HG02571 (cell line): ENCODE results near the gene SPATA2L.
A peak's percentile ranks its signal among the peaks of the same experiment; 100 is the strongest.

Experiments
- ATAC-seq: cut with Tn5 transposase; IDR thresholded peaks from one replicate; pipeline ENCODE4 v1.9.1; 2021; ENCODE audit warnings: mild to moderate bottlenecking, moderate library complexity; ENCODE audit not compliant: unreplicated experiment

Gene SPATA2L

DNA sequence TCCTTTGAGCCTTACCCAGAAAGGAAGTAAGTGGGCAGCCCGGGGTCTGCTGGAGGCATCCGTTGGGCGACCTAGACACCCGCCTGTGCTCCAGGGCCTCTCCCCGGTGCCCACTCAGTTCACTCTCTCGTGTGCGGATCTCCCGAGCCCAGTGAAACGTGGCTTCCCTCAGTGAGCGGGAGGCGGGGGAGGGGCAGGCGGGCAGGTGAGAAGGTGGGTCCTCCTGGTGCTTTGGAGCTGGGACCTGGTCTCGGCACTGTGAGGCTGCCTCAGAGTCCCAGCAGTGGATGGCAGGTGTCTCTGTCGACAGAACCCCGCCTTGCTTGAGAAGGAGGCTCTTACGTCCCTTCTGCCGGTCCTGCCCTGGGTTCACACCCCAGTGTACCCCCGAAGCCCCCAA, 27.8 kb upstream of the SPATA2L start:
- ATAC-seq = no peak

DNA sequence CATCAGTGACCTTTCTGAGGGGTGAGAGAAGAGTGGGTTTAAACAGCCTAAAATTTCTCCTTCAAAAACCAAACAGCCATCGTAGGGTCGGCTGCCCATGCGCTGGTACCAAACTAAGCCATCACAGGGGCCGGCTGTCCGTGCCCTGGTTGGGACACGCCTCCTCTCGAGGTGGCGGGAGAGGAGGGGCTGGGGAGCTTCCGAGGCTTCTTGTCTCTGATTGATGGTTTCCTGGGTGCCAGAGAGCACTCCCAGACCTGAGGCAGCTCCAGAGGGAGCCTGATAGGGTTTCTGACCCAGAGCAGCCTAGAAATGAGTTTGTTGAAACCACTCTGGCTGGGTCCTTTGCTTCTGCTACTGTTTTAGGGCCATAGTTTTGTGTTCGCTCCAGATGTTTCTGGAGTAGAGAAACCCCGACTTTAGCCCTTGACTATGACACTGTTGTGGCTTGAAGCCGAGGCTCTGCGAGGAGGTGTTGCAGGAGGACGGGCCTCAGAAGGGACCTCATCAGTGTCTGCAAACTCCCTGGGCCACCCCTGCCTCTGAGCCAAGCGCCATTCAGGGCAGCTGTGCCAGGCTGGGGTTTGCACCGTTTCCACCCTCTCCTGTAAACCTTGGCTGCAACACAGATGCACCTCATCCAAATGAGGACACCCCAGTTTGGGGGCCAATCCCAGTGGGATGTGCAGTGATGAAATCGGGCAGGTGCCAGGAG, 26.1 kb upstream of the SPATA2L start:
- no peak for ATAC-seq

DNA sequence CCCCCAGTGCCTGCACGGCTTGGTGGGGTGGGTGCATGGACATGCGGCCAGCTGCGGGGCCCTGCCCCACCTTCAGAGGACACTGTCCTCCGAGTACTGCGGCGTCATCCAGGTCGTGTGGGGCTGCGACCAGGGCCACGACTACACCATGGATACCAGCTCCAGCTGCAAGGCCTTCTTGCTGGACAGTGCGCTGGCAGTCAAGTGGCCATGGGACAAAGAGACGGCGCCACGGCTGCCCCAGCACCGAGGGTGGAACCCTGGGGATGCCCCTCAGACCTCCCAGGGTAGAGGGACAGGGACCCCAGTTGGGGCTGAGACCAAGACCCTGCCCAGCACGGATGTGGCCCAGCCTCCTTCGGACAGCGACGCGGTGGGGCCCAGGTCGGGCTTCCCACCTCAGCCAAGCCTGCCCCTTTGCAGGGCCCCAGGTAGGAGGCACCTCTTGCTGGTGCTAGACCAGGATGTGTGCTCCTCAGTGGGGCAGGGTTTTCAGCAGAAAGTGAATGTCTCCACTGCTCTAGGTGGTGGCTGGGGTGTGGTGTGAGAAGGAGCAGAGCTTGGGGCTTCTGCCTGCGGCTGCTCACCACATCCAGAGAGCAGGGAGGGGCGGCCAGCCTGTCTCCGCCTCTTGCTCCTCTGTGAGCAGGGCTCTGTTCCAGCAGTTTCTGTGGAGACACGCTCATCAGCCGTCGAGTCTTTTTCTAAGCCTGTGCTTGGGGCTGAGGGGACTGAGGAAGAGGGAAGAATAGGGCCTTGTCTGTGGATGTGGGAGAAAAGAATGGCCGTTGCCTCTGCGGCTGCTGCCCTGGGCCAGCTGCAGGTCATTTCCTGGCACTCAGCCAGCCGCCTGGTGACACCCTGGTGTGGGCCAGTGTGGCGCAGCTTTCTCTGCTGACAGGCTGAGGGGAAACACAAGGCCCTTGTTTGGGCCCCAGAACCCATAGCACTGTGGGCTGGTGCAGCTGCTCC, 22.1 kb upstream of the SPATA2L start:
- ATAC-seq = no peak

DNA sequence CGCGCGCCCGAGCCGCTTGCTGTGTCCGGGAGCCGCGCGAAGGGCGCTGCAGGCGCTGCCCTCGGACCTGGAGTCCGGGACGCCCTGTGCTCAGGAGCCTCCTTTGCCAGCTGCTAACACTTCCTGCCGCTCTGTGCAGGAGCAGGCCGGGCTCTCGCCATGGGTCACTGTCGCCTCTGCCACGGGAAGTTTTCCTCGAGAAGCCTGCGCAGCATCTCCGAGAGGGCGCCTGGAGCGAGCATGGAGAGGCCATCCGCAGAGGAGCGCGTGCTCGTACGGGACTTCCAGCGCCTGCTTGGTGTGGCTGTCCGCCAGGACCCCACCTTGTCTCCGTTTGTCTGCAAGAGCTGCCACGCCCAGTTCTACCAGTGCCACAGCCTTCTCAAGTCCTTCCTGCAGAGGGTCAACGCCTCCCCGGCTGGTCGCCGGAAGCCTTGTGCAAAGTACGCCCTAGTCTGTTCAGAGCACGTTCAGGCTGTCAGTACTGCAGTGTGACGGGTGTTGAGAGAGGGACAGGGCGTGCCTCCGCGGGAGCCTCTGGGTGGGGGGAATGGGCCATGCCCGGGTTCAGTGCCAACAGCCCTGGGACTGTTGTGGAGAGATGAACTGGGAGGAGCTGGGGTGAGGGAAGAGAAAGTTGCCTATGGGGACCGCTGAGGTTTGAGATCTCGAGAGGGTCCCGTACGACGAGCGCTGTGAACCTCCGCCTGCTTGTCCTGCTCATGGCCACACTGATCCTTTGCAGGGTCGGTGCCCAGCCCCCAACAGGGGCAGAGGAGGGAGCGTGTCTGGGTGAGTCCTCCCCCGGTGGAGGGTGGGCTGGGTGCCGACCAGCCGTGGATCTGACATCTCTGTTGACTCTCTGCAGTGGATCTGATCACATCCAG, 21.1 kb upstream of the SPATA2L start:
- ATAC-seq = peak; percentile 1

DNA sequence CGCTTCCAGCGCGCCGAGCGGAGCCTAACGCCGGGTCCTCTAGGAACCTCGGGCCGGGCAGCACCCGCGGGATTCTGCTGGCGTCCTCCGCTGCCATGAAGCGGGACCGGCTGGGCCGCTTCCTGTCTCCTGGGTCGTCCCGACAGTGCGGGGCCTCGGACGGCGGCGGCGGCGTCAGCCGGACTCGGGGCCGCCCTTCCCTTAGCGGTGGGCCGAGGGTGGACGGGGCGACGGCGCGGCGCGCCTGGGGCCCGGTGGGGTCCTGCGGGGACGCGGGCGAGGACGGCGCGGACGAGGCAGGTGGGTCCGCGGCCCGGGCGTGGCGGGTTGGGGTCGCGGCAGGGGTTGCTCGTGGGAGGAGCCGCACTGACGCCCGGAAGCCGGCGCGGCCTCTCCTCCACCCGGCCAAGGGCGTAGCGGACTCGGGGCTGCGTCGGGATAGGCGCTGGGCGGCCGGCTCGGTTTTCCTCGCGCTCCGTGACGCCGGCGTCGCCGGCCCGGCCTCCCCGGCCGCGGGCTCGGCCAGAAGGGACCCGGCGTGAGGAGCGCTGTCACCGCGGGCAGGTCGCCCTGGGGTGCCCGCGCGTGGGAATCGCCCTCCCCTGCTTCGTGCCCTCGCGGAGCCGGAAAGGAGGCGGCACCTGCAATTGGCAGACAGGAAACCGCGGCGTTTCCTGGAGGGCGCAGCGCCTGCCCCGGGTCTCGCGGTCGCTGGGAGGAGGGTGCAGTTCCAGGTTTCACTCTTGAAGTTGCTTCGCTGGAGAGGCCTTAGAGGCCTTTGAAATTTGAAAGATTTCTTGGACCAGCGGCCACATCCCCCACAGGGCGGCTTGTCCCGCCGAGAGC, 20.3 kb upstream of the SPATA2L start:
- ATAC-seq = peak; percentile 26

DNA sequence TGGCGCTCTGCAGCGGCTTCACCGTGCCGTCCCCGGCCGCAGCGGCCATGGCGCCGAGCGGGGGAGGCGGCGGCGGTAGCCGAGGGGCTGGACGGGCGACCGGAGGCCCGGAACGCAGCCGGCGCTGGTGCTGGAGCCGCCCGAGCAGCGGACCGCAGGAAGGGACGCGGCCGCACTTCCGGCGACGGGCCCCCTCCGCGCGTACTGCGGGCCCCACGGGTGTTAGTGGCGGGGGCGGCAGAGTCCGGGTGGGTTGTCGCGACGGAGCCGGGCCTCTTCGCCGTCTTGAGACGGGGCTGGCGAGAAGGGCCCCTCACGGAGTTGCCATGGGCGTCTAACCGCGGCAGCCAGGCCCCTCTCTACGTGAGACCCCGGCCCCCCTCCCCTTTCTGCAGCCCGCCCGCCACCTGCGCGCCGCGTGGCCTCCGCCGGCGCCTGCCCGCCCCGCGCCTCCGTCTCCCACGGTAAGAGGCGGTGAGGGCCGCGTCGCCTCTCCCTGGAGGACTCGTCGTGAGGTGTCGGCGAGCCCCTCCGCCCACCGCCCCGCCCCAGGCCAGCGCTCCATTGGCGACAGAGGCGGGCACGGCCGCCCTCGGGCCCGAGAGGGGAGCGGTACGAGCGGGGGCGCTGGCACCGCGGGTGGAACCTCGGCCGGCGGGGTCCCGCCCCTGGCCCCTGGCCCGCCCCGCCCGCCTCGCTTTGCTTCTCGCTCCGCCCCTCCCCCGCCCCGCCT, 19.5 kb upstream of the SPATA2L start, which contains the start of the genes VPS9D1 and ZNF276:
Gene VPS9D1, minus strand, starts transcription at position 86 of the 733 bp plus-strand sequence. Its CDS starts 37 bp downstream, at position 49.
Gene ZNF276, plus strand, starts transcription at position 725 of the 733 bp plus-strand sequence. CDS start 104 bp downstream, outside the sequence.
- peak; percentile 58 for ATAC-seq

GRCh38 chr16:89720551-89720812, 19.0 kb upstream of the SPATA2L start:
- peak; percentile 16 for ATAC-seq

DNA sequence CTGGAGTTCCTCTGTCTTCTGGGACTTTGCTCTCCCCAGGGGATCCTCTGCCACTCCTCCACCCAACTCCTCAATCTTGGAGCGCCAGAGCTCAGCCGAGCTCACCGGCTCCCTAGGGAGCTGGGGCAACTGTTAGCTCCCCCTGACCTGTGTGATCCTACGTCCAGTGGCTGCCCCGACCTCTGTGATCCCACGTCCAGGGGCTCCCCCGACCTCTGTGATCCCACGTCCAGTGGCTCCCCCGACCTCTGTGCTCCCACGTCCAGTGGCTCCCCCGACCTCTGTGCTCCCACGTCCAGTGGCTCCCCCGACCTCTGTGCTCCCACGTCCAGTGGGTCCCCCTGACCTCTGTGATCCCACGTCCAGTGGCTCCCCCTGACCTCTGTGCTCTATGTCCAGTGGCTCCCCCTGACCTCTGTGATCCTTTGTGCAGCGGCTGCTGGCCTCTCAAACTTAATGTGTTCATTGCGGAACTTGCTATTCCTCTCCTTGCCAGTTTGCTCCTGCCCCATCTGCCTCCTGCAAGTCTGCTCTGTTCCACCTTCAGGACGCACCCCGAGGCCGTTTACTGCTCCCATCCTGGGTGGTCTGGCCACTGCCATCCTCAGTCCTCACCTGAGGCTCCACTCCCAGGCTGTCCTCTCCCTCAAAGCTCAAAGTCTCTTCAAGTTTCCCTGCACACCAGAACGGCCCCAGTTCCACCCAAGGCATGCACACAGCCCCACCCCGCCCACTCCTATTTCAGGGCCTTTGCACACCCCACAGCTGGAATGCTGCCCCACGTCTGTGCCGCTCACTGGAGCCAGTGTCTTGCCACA, 16.4 kb upstream of the SPATA2L start:
- ATAC-seq = no peak

DNA sequence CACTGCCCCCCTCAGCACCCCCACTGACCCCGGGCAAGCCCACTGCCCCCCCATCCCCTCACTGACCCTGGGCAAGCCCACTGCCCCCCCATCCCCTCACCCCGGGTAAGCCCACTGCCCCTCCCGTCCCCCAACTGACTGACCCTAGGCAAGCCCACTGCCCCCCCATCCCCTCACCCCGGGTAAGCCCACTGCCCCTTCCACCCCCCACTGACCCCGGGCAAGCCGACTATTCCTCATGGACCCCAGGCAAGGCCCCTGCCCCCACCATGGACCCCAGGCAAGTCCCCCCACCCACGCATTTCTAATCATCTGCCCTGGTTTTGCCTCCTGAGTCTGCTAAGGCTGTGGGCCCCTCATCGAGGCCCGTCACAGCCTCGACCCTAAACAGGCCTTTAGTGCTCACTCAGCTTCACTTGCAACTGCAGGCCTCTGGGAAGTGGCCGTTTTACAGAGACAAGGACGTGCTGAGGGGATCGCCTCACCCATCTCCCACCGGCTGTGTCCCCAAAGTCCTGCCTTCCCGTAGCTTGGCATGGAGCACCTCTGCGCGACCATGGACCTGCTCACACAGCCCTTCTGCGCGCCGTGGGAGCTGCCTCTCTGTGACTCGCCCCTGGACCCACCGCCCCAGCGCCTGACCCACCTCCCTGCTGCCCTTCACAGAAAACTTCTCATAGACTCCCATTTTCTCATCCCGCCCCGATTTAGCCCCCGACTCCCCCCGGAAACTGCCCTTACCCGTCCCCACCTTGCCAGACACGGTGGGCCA, 15.6 kb upstream of the SPATA2L start:
- ATAC-seq = no peak

DNA sequence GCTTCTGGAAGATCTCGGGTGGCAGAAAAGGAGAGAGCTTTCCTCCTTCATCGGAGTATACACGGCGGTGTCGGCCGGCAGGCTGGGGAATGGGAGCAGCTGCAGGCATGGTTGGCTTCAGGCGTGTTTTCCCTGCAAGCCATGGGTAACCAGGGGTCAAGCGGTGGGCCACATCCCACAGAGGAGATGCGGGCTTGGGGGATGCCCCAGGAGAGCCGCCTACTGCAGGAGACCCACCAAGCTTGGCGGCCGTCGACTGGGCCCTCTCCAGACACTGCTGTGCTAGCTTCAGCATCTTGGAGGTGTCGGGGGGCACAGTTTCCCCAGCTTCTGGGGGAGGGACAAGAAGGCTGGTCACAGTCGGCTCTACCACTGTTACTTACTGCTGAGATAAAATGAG, 15.0 kb upstream of the SPATA2L start:
- ATAC-seq = no peak

- no peak for ATAC-seq
These were observed 10.8 kb upstream of the SPATA2L start for GRCh38 chr16:89712274-89712781.

DNA sequence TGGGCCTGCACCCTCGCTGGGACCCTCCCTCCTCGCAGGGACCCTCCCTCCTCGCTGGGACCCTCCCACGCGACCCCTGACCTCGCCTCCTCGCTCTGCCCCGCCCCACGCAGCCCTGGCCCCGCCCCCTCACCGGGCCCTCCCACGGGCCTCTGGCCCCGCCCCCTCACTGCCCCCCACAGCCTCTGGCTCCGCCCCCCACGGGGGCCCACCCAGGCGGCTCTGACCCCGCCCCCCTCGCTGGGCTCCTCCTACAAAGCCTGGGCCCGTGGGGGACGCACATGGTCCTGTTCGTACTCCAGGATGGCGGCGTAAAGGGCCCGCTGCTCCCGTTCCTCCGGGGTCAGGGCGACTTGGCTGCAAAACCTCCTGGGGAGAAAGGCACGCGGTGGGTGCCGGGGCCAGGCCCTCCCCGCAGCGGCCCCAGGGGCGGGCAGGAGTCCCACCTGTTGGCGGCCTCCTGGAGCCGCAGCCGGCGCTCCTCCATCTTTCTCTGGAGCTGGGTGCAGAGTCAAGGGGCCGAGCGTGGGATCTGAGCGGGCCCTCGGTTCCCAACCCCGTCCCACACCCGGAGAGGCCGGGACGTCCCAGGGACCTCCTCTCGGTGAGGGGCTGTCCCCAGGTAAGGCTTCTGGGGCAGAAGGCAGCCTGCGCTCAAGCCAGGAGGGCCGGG, 10.2 kb upstream of the SPATA2L start:
- no peak for ATAC-seq

- ATAC-seq = no peak
These were observed 9.4 kb upstream of the SPATA2L start for GRCh38 chr16:89710709-89711564.

GRCh38 chr16:89709716-89710432, 8.4 kb upstream of the SPATA2L start:
- ATAC-seq = no peak

- ATAC-seq = no peak
These were observed 7.7 kb upstream of the SPATA2L start for GRCh38 chr16:89709166-89709565.
